ENCODE results near the gene GZMB.
"Not testable (repeated sequence)": the region's sequence is repeated elsewhere in the genome, so short reads cannot be mapped to it uniquely, and the experiment has no call there.

Gene GZMB

GRCh38 chr14:24605435-24606190 lies 28.4 kb downstream of the GZMB start:
- H2BK5ac ChIP-seq (ENCODE audit: low read depth, low read length, poor library complexity, severe bottlenecking) = no peak overlapping the region
- no peak overlapping the region for H4K8ac ChIP-seq (ENCODE audit: low read length)
- H3K36me3 ChIP-seq (ENCODE audit: control insufficient read depth in 1 of 2, insufficient read depth in 2 of 2, low read depth in 1 of 2, low read length in 2 of 2) = no peaks in the 10 kb centered on the region
- H2AFZ ChIP-seq (ENCODE audit: low read depth, low read length) = no peak overlapping the region
- no peak overlapping the region for H3K4ac ChIP-seq (ENCODE audit: low read depth in 1 of 2, low read length in 2 of 2)
- 36% methylated on average over 3 of the region's 3 CpGs for WGBS
- no peaks in the 10 kb centered on the region for H3K27me3 ChIP-seq (ENCODE audit: control insufficient read depth in 1 of 2, insufficient read depth in 1 of 2, low read length in 2 of 2)
- H3K4me1 ChIP-seq (ENCODE audit: control insufficient read depth, insufficient read depth, low read depth, low read length) = no peaks in the 10 kb centered on the region
- no peak overlapping the region for H3K18ac ChIP-seq (ENCODE audit: low read depth in 1 of 2, low read length in 2 of 2)
- no peaks in the 10 kb centered on the region for H3K9me3 ChIP-seq (ENCODE audit: control insufficient read depth, low read length)
- H3K23ac ChIP-seq (ENCODE audit: low read length in 2 of 2) = no peak overlapping the region
- no peak overlapping the region for H2AK5ac ChIP-seq (ENCODE audit: low read length, severe bottlenecking)
- DNase-seq = no peak
- H2BK120ac ChIP-seq (ENCODE audit: low read depth, low read length) = no peak overlapping the region
- H3K27ac ChIP-seq (ENCODE audit: low read length, poor library complexity, severe bottlenecking) = no peak overlapping the region
- no peak overlapping the region for H3K4me3 ChIP-seq (ENCODE audit: insufficient read depth in 1 of 2, low read depth in 1 of 2, low read length in 2 of 2)
- H3K4me2 ChIP-seq (ENCODE audit: low read length, poor library complexity, severe bottlenecking) = no peak overlapping the region
- H3K79me1 ChIP-seq (replicated peaks; ENCODE audit: low read length, poor library complexity, severe bottlenecking) = no peaks in the 10 kb centered on the region
- no peak overlapping the region for H2BK12ac ChIP-seq (ENCODE audit: low read length in 2 of 2)
- no peak overlapping the region for H2BK15ac ChIP-seq (ENCODE audit: low read depth, poor library complexity, severe bottlenecking)
- no peak overlapping the region for H4K91ac ChIP-seq (ENCODE audit: low read length)
- no peak overlapping the region for H3K9ac ChIP-seq (ENCODE audit: low read length)
- H3K14ac ChIP-seq (ENCODE audit: low read length in 2 of 2) = no peak overlapping the region

DNA sequence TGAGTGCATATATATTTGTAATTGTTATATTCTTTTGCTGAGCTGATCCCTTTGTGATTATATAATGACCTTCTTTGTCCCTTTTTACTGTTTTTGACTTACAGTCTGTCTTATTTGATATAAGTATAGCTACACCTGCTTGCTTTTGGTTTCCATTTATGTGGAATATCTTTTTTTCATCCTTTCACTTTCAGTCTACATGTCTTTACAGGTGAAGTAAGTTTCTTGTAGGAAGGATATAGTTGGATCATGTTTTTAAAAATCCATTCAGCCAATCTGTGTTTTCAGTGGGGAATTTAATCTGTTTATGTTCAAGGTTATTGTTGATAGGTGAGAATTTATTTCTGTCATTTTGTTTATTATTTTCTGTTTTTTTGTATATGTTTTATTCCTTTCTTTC lies 36.6 kb downstream of the GZMB start:
- Histone ChIP-seq H3K4me1 (ENCODE audit: control insufficient read depth, insufficient read depth, low read depth, low read length) (no peaks in the 10 kb centered on the region), H2BK15ac (ENCODE audit: low read depth, poor library complexity, severe bottlenecking) (no peak overlapping the region), H3K4me3 (ENCODE audit: insufficient read depth in 1 of 2, low read depth in 1 of 2, low read length in 2 of 2) (no peak overlapping the region), H4K8ac (ENCODE audit: low read length) (no peak overlapping the region), H3K79me1 (replicated peaks; ENCODE audit: low read length, poor library complexity, severe bottlenecking) (no peaks in the 10 kb centered on the region), H3K36me3 (ENCODE audit: control insufficient read depth in 1 of 2, insufficient read depth in 2 of 2, low read depth in 1 of 2, low read length in 2 of 2) (no peaks in the 10 kb centered on the region), H3K4ac (ENCODE audit: low read depth in 1 of 2, low read length in 2 of 2) (no peak overlapping the region), H3K9ac (ENCODE audit: low read length) (no peak overlapping the region), H3K9me3 (ENCODE audit: control insufficient read depth, low read length) (peaks cover 11% of the 10 kb centered on the region), H2BK12ac (ENCODE audit: low read length in 2 of 2) (no peak overlapping the region), H3K4me2 (ENCODE audit: low read length, poor library complexity, severe bottlenecking) (no peak overlapping the region), H2BK120ac (ENCODE audit: low read depth, low read length) (no peak overlapping the region), H2AFZ (ENCODE audit: low read depth, low read length) (no peak overlapping the region), H3K27me3 (ENCODE audit: control insufficient read depth in 1 of 2, insufficient read depth in 1 of 2, low read length in 2 of 2) (no peaks in the 10 kb centered on the region), H3K23ac (ENCODE audit: low read length in 2 of 2) (no peak overlapping the region), H3K14ac (ENCODE audit: low read length in 2 of 2) (no peak overlapping the region), H2AK5ac (ENCODE audit: low read length, severe bottlenecking) (no peak overlapping the region), H4K91ac (ENCODE audit: low read length) (no peak overlapping the region), H2BK5ac (ENCODE audit: low read depth, low read length, poor library complexity, severe bottlenecking) (no peak overlapping the region), H3K18ac (ENCODE audit: low read depth in 1 of 2, low read length in 2 of 2) (no peak overlapping the region), H3K27ac (ENCODE audit: low read length, poor library complexity, severe bottlenecking) (no peak overlapping the region)
- no peak for DNase-seq

GRCh38 chr14:24595073-24595808 lies 38.7 kb downstream of the GZMB start:
- Histone ChIP-seq H3K9ac (ENCODE audit: low read length) (no peak overlapping the region), H2AFZ (ENCODE audit: low read depth, low read length) (no peak overlapping the region), H3K4me3 (ENCODE audit: insufficient read depth in 1 of 2, low read depth in 1 of 2, low read length in 2 of 2) (no peak overlapping the region), H4K8ac (ENCODE audit: low read length) (no peak overlapping the region), H2AK5ac (ENCODE audit: low read length, severe bottlenecking) (no peak overlapping the region), H3K18ac (ENCODE audit: low read depth in 1 of 2, low read length in 2 of 2) (no peak overlapping the region), H3K27ac (ENCODE audit: low read length, poor library complexity, severe bottlenecking) (no peak overlapping the region), H3K27me3 (ENCODE audit: control insufficient read depth in 1 of 2, insufficient read depth in 1 of 2, low read length in 2 of 2) (no peaks in the 10 kb centered on the region), H3K79me1 (replicated peaks; ENCODE audit: low read length, poor library complexity, severe bottlenecking) (no peaks in the 10 kb centered on the region), H3K4ac (ENCODE audit: low read depth in 1 of 2, low read length in 2 of 2) (no peak overlapping the region), H2BK15ac (ENCODE audit: low read depth, poor library complexity, severe bottlenecking) (no peak overlapping the region), H2BK12ac (ENCODE audit: low read length in 2 of 2) (no peak overlapping the region), H3K14ac (ENCODE audit: low read length in 2 of 2) (no peak overlapping the region), H4K91ac (ENCODE audit: low read length) (no peak overlapping the region), H2BK5ac (ENCODE audit: low read depth, low read length, poor library complexity, severe bottlenecking) (no peak overlapping the region), H3K36me3 (ENCODE audit: control insufficient read depth in 1 of 2, insufficient read depth in 2 of 2, low read depth in 1 of 2, low read length in 2 of 2) (no peaks in the 10 kb centered on the region), H3K4me2 (ENCODE audit: low read length, poor library complexity, severe bottlenecking) (no peak overlapping the region), H3K4me1 (ENCODE audit: control insufficient read depth, insufficient read depth, low read depth, low read length) (no peaks in the 10 kb centered on the region), H3K23ac (ENCODE audit: low read length in 2 of 2) (no peak overlapping the region), H3K9me3 (ENCODE audit: control insufficient read depth, low read length) (peaks cover 11% of the 10 kb centered on the region), H2BK120ac (ENCODE audit: low read depth, low read length) (no peak overlapping the region)
- WGBS = 60% methylated on average over 3 of the region's 3 CpGs
- no peak for DNase-seq

- H3K18ac ChIP-seq (ENCODE audit: low read depth in 1 of 2, low read length in 2 of 2); H3K14ac ChIP-seq (ENCODE audit: low read length in 2 of 2); H3K23ac ChIP-seq (ENCODE audit: low read length in 2 of 2); H2BK120ac ChIP-seq (ENCODE audit: low read depth, low read length); H2BK15ac ChIP-seq (ENCODE audit: low read depth, poor library complexity, severe bottlenecking); H3K4me3 ChIP-seq (ENCODE audit: insufficient read depth in 1 of 2, low read depth in 1 of 2, low read length in 2 of 2); H3K4me1 ChIP-seq (ENCODE audit: control insufficient read depth, insufficient read depth, low read depth, low read length); H3K9me3 ChIP-seq (ENCODE audit: control insufficient read depth, low read length); H3K27ac ChIP-seq (ENCODE audit: low read length, poor library complexity, severe bottlenecking); H4K8ac ChIP-seq (ENCODE audit: low read length); DNase-seq; H3K27me3 ChIP-seq (ENCODE audit: control insufficient read depth in 1 of 2, insufficient read depth in 1 of 2, low read length in 2 of 2); H2AFZ ChIP-seq (ENCODE audit: low read depth, low read length); H3K36me3 ChIP-seq (ENCODE audit: control insufficient read depth in 1 of 2, insufficient read depth in 2 of 2, low read depth in 1 of 2, low read length in 2 of 2); H4K91ac ChIP-seq (ENCODE audit: low read length); H3K9ac ChIP-seq (ENCODE audit: low read length); H2BK5ac ChIP-seq (ENCODE audit: low read depth, low read length, poor library complexity, severe bottlenecking); H2BK12ac ChIP-seq (ENCODE audit: low read length in 2 of 2); H2AK5ac ChIP-seq (ENCODE audit: low read length, severe bottlenecking); H3K4me2 ChIP-seq (ENCODE audit: low read length, poor library complexity, severe bottlenecking); H3K4ac ChIP-seq (ENCODE audit: low read depth in 1 of 2, low read length in 2 of 2); H3K79me1 ChIP-seq (replicated peaks; ENCODE audit: low read length, poor library complexity, severe bottlenecking): not testable (repeated sequence)
- WGBS = no CpG with 5 or more reads among the region's 2 CpGs
Measured at GRCh38 chr14:24591004-24591403, 43.0 kb downstream of the GZMB start.
